Adrenal gland (tissue), 5 donors: ENCODE measurements around the gene YKT6.
A peak's percentile ranks its signal among the peaks of the same experiment; 100 is the strongest.

Source experiments
- POLR2A ChIP-seq, 2 donors: fragments of 450-650 bp; IDR thresholded peaks; one replicate each; pipeline ENCODE4 v1.6.1; 2017; ENCODE audit warnings: antibody characterized with exemption in 2 of 2, mild to moderate bottlenecking in 2 of 2, moderate library complexity in 1 of 2
- TF ChIP-seq, protein P1 (sequence below), 6 experiments: fragments of 450-650 bp in 4 of 6; fragments of 200-600 bp in 2 of 6; sonication (generic) in 1 of 6; IDR thresholded peaks; 1 replicate in 5 of 6; 2 replicates in 1 of 6; pipeline versions ENCODE4 v1.5.1 to v1.8.0; 2016 to 2021; ENCODE audit warnings: antibody characterized with exemption in 6 of 6, mild to moderate bottlenecking in 2 of 6, moderate library complexity in 1 of 6
- donor health status: DM: no; HTN: no; CAD: no.

GRCh38 chr7:44200699-44201461, at the start of gene YKT6:
- TF ChIP-seq, protein P1, sequence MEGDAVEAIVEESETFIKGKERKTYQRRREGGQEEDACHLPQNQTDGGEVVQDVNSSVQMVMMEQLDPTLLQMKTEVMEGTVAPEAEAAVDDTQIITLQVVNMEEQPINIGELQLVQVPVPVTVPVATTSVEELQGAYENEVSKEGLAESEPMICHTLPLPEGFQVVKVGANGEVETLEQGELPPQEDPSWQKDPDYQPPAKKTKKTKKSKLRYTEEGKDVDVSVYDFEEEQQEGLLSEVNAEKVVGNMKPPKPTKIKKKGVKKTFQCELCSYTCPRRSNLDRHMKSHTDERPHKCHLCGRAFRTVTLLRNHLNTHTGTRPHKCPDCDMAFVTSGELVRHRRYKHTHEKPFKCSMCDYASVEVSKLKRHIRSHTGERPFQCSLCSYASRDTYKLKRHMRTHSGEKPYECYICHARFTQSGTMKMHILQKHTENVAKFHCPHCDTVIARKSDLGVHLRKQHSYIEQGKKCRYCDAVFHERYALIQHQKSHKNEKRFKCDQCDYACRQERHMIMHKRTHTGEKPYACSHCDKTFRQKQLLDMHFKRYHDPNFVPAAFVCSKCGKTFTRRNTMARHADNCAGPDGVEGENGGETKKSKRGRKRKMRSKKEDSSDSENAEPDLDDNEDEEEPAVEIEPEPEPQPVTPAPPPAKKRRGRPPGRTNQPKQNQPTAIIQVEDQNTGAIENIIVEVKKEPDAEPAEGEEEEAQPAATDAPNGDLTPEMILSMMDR (IDR thresholded peaks at IDR 0.05): peak in 5 of 6 experiments; percentile 51 to 79 (median 66)
- peak; percentile 70 to 79 for TF ChIP-seq POLR2A (IDR thresholded peaks at IDR 0.05)
